NCI-H526 treated with DMSO at 0.1 percent for 48 hours (cell line): Measurements from ENCODE around the gene COL8A2.

Experiments
- DNase-seq: peaks from one replicate; lab custom pipeline; 2025; lab: John Stamatoyannopoulos, UW

The COL8A2 gene

DNA sequence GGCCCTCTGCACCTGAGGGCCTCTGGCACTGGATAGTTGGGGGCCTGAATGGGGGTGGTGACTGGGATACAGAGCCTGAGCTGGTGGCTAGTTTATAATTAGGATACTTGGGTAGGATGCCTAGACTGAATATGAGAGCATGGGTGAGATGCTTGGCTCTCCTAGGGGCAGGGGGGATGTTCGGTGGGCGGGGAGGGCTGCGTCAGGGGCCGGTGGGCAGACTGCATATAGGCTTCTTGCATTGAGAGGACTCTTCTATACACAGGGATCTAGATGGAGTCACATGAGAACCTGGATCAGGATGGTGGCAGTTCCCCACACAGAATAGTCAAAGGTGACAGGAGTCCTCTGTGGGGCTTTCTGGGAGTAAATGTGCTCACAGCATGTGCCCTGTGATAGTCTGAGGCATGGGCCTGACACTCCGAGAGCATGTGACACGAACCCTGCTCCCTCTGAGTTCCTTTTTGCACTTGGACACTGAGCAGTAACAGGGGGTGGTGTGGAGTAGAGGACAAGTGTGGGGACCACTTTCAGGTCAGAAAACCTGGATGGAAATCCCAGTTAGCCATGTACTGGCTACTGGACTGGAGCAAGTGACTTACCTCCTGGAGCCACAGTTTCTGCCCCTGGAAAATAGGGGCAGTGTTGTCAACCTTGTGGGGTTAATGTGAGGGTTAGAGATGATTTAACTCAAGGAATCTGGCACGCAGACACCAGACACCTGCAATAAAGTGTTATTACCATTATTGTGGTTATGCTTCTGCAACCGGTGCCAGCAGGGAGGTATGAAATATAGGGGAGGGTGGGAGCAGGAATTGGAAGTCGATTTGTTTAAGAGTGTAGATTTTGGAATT, 33.2 kb upstream of the COL8A2 start:
- DNase-seq: no peak

DNA sequence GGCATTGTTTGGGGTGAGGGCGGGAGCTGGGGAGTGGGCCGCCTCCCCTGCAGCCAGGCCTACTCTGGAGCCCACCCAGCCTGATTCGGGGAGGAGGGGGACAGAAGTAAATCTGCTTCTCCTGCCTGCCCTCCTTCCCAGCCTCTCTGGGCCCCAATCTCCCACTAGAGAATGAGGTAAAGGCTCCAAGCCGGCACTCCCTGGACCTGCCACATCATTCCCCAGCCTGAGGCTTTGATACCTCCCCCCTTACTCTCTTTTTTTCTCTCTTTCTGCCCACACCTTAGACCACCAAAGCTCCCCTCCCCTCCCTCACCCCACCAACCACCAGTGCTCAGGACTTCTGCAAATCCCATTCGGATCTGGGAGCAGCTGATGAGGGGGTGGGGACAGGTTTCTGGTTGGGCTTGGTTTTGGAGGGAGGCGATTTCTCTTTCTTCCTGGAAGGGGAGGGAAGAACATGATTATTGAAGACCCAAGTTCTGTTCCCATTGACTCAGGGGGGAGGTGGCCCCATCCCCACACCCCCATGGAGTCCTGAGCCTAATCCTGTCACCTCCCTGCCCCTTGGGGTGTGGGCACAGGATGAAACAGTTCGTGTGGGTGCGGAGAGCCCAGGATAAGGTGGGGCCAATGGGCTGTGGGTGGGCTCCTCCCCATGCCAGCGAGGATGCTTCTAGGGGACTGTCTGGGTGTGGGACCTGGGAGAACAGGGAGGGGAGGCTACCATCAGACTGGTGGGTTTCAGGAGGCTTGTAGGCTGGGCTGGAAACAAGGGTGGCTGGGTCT, 32.3 kb upstream of the COL8A2 start:
- DNase-seq: peak; percentile 68

DNA sequence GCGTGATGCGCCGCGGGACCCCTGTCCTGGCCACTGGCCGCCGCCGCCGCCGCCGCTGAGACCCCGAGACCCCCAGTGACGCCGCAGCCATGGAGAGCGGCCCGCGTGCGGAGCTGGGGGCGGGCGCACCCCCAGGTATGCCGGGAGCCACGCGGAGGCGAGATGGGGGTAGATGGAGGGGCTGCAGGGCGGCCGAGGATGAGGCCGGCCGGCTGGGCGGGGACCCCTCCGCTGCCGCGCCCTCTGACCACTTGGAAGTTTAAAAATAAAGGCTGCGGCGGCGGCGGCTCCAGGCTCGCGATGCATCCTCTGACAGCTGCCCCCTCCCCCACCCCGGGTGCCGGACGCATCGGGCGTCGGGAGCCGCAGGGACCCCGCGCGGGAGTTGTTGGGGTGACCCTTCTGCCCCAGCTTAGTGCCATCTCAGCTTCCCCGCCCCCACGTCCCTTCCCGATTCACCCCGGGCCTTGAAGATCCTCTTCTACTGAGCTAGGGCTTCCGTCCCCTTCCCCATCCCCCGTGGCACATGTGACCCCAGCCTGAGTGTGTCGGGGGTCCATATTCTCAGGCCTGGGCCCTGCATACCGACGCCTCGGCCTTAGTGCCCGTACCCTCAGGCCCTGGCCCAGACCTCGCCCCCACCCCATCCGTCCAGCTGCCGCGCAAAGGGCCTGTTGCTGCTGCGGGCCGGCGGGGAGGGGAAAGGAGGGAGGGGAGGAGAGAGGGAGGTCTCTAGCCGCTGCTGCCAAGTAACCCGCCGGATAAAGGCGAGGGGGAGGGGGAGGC, 31.5 kb upstream of the COL8A2 start:
- DNase-seq: peak; percentile 86

DNA sequence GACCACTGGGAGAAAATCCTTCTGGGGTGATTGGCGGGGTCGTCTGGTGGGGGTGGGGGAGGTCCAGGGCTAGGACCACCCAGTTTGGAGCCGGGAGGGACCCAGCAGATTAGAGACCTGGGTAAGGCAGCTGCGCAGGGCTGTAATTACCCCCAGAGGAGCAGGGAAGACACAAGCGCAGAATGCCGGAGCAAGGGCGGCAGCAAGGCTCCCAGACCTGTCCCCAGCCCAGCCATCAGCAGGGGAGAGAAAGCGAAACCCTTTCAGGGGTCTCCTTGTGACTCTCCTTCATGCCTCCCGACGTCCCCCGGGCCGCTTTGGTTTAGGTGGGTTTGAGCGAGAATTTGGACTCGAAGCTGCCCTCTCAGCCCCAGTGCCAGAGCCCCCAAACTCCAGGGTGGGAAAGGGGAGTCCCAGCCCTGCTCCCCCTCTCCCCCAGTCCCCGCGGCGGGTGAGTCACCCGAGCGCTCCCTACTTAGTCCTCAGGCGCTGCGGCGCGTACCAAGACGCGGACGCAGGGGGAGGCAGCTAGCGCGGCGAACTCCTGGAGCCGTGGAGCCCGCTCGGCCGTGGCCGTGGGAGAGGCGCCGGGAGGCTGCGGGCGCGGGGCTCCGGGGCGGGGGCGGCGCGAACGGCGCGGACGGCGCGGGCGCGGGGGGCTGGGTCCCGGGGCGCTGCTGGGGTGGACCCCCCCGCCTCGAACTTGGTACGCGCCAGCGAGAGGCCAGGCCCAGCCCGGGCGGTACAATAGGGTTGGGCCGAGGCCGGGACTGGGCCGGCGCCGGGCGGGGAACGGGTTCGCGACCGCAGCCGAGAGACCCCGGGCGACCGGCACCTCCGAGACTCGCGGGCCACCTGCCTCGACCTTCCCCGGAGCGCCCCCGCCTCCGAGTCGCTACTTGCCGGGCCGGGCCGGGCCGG, 30.6 kb upstream of the COL8A2 start, which contains the start of gene MAP7D1:
Gene MAP7D1, plus strand, starts transcription at position 753 of the 921 bp plus-strand sequence. CDS start 258 bp downstream, outside the sequence.
- peak; percentile 90 for DNase-seq

DNA sequence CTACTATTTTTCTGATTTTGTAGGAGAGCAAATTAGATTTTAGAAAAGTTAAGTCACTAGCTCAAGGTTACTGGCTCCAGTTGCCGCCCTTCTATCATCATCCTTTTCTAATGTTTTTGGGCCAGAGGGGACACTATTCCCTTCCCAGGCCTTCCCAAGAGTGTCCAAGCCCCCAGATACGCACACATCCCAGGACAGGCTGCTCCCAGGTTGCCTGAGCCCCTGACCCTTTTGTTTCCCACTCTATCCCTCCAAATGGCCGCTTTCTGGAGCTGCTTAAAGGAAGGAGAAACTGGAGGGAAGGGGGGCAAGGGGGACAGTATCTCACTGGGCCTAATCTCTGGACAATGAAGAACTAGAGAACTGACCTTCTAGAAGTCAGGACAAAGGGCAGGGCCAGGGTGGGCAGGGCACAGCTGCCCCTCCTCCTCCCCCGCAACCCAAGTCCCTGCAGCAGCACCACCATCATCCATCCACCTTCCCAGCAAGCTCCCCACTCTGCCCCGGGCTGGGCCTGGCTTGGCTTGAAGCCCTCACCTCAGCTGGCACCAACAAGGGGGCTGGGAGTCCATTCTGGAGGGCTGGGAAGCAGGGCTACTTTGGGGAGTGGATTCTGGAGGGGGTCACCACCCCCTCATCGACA, 29.9 kb upstream of the COL8A2 start:
- DNase-seq: no peak

DNA sequence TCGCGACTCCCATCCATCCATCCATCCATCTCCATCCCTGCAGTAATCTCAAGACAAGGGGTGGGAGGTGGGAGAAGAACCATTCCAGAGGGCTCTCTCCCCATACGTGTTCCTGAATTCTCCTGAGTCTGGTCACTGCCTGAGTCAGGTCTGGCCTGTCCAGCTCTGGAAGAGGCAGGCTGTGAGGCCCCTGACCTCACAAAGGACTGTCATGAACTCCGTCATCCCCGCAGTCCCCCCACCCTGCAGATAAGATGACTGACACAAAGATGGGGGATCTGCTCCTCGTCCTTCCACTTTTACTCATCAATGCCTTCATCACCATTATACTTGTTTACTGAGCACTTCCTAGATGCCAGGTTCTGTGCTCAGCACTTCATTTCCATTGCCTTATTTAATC, 29.3 kb upstream of the COL8A2 start:
- no peak for DNase-seq

DNA sequence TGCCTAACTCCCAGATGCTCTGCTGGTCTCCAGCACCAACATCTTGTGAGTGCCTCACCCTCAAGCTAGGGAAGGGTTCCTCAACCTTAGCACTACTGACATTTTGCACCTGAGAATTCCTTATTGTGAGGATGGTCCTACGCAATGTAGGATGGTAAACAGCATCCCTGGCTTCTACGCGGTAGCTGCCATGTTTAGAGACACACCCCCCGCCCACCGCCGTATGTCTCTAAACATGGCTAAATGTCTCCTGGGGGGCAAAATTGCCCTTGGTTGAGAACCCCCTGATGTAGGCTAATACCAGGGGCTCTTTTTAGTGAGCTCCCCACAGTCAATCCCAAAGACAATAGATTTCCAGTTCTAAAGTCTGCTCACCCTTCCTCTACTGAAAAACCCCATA, 28.5 kb upstream of the COL8A2 start:
- no peak for DNase-seq

DNA sequence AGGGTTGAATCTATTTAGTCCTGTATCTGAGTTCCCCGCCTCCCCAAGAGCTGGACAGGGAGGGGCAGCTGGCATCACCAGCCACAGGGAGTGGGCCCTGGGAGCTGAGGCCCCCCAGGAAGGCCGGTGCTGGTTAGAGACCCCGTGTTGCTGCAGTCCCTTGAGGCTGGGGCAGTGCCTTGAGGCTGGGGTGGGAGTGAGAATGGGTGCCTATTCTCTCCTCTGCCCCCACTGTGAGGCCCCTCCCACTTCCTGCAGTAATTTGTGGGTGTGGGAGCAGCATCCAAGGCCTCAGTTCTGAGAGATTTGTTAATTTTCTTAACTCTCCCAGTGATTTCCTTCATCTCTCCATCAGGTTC, 26.8 kb upstream of the COL8A2 start:
- no peak for DNase-seq

DNA sequence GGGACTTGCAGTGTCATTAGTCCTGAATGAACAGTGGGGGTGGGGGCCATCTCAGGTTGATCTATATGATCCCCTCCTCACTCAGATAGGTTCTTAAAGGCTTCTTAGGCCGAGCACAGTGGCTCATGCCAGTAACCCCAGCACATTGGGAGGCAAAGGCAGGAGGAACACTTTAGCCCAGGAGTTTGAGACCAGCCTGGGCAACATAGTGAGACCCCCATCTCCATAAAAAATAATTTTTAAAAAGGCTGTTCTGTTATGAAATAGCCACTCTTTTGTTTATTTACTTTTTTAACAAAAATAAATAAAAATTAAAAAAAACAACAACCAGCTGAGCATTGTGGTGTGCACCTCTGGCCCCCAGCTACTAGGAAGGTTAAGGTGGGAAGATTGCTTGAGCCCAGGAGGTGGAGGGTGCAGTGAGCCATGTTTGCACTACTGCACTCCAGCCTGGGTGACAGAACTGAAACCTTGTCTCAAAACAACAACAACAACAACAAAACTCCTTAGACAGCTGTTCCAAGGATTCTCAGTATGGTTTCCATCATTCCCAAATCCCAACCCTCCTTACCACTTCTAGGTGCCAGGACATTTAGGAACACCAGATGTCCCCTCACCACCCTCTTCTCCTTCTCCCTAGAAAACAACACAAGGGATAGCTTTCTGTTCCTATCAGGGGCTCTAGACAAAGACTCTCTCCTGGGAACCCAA, 26.3 kb upstream of the COL8A2 start:
- DNase-seq: no peak

DNA sequence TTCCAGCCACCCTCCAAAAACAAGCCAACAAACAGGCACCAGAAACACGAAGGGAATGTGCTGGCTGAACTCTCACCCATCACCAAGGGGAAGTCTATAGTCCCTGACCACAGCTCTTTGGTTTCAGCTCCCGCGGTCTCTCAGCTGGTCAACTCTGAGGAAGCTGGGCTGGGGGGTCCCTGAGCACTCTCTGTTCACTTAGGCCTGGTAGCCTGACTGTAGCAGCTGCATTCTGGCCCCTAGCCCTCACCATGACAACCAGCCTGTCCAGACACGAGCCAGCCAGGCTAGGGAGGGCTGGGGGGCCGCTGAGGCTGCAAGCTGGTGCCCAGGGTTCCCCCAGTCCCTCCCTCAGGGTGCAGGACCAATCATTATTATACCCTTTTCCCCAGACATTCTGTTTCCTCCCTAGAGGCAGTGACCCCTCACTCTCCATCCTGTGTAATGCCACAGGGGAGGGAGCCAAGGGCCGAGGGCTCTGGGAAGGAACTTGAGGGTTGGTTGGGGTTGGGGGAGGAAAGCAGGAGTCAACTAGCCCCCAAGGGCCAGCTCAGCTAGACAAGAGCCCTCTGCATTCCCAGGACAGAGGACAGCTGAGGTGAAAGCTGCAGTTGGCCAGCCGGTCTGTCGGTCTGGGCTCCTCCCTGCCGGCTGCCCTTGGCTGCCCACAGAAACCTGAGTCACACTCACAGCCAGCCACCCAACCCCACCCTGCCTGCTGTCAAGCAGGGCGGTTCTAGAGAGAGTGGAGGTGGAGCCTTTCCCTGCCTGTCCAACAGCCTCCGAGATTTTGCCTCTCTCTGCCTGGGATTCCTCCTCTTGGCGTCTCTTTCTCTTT, 25.5 kb upstream of the COL8A2 start:
- peak; percentile 93 for DNase-seq

DNA sequence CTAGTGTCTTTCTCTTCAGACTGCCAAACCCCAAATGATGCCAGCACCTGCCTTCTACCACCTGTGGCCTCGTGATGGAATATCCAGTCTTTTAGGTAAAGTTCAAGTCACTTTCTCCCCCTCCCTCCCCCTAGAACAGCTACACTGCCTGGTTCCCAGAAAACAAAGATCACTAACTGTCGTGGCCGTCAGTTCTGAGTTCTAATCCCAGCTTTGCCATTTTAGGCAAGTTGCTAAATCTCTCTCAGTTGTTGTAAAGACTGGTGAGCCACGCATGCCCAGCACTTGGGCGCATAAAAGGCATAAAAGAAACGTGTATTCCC, 24.9 kb upstream of the COL8A2 start:
- no peak for DNase-seq

DNA sequence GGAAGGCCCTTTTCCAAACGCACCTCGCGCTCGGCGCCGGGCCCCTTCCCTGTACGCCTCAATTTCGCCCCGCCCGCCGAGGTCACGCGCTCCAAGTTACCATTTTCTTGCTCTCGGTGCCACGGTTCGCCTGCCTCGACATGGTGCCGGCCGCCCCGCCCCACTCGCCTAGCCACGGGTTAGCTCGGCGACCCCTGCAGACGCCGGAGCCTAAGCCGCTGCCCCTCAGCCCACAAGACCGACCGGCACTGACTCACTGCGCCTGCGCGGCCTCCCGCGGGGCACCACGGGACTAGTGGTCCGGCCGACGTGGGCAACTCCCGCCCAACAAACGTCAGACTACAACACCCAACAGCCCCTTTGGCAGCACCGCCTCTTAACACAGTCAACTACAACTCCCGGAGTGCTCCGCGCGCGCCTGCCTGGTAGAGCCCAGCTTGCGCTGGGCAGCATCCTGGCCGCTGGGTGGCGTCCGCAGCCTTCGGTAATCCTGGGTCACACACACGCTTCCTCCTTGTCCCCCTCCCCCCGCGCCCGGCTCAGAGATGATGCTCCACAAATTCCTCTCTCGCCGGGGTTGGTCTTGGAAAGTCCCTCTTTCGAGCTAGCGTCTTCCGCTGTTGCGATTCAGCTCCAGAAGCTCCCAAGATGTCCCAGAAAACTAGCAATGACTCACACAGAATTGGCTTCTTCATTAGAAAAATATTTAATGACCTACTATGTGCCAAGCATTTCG, 24.4 kb upstream of the COL8A2 start, which contains the start of gene TRAPPC3:
Gene TRAPPC3, minus strand, starts transcription at position 250 of the 736 bp plus-strand sequence. Its CDS starts 108 bp downstream, at position 142.
- peak; percentile 100 for DNase-seq

DNA sequence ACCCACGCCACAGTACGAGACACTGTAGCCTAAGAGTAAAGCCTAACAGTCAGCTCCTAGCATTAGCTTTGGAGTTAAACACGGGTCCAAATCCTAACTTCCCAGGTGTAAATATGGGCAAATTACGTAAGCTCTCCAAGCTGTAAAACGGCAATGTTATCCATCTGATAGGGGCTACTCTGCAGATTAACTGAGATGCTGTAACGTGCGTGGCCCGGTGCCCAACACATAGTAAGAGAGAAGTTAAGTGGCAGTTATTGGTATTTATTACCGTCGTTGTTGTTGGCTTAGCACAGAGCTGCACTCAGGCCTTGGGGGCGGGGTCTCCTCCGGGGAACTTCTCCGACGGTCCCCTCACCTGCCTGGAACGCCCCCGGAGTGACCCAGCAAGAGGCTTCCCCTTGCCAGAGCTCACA, 23.8 kb upstream of the COL8A2 start:
- no peak for DNase-seq

DNA sequence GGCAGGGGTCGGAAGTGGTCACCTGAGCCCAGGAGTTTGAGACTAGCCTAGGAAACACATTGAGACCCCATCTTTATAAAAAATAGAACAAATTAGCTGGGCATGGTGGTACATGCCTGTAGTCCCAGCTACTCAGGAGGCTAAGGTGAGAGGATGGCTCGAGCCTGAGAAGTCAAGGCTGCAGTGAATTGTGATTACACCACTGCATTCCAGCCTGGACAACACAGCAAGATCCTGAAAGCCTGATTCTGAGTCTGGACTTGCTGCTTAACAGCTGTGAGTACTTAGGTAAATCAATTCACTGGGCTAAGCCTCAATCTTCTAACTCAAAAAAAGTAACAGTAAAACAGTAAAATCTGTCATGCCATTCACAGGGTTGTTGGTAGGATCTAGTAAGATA, 19.4 kb upstream of the COL8A2 start:
- DNase-seq: no peak

DNA sequence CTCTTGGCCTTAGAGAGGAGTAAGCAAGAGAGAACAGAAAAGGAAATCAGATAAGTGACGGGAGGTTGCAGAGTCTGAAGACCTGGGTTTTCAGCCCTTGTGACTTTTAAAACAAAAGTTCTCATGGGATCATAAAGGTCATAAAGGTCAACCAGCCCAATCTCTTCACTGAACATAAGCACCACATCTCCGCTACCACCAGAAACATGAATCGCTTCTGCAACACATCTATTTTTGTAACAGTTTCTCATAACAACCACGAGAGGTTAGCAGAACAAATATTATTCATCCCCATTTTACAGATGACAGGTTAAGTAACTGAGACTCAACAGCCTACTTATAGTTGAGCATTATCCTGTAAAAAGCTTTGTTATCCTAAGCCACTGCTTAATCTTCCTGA, 18.4 kb upstream of the COL8A2 start:
- no peak for DNase-seq

DNA sequence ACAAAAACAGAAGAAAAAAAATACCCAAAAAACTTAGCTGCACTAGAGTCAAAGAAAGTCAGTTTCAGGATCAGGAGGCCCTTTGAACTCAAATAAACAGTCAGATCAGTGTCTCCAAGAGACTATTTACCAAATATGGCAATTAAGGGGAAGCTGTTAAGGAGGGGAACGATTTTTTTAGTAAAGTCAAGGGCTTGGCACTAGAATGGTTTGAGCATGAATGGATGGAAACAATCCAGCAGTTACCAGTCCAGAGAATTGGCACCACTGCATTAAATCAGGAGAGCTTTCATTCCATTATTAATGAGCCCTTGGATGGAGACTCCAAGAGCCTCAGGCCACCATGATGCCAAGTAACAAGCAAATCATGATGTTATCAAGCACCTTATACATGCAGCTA, 17.1 kb upstream of the COL8A2 start:
- no peak for DNase-seq

DNA sequence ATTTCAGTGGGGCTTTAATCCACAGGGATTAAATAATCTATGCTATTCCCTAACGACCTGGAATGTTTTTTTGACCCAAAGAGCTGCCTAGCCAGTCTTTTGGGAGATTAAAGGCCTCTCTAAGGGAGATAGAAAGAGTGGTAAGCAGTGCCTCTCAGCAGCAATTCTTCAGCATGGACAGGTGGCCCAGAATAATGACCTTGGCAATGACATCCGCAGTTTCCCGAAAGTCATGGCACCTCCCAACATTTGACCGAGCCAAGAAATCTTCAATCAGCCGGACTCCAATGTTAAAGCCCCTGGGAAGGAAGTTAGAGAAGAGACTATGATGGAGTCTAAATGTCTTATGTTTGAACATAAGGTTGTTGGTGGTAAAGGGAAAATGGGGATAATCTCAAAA, 14.5 kb upstream of the COL8A2 start:
- DNase-seq: no peak

DNA sequence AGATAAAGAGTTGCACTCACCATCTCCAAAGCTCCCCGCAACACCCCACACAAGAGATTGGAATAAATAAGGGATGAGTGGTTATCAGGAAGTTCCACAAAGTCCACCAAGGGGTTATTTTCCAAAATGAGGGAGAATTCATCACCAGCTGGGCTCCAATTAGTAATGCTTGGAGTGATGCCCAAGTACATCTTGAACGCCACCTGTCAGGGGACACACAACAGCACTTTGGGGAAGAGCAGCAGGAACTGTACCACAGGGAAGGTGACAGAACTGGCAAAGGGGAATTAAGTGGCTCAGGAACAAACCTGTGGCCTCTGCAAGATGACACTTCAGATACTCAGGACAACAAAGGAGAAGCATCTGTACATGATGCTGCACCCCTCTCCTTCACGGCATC, 12.8 kb upstream of the COL8A2 start:
- DNase-seq: no peak

DNA sequence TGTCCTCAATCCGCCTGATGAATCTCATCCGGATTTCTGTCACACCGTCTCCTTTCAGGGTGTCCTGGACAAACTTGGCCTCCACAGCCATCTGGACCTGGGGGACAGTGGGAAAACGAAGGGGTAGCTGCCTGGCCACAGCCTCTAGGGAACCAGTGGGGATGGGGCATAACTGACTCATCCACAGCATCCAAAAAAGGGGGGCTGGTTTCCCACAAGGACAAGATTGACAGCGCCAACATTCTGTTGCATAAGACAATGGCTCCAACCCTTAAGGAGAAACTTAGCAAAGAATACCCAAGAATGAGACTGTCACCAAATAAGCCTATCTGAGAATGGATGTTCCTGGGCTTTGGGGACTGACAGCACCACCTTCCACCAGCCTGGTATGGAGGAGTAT, 12.2 kb upstream of the COL8A2 start:
- no peak for DNase-seq
